Kidney epithelial cell (primary cell): ENCODE measurements around the gene PLXNB2. TPM values are rescaled to one million over a fixed set of nuclear protein-coding genes. Genes with fewer than 3 reads are reported as not detected.

Source experiments
- DNase-seq: peaks from one replicate; pipeline ENCODE4 v3.0.0-alpha.2; 2010; ENCODE audit warnings: low read depth
- H3K27me3 ChIP-seq: 2 replicates; pipeline ENCODE4 v1.6.0; 2011; ENCODE audit warnings: low read length; ENCODE audit not compliant: control insufficient read depth, insufficient read depth
- H3K36me3 ChIP-seq: 2 replicates; pipeline ENCODE4 v1.5.1; 2011; ENCODE audit warnings: low read length; ENCODE audit not compliant: control insufficient read depth, insufficient read depth
- H3K4me3 ChIP-seq: 2 replicates; pipeline ENCODE4 v1.5.1; 2011; ENCODE audit warnings: low read depth, mild to moderate bottlenecking, control low read depth, low read length
- CTCF ChIP-seq: IDR thresholded peaks from 2 replicates; pipeline ENCODE4 v1.5.1; 2011; ENCODE audit warnings: mild to moderate bottlenecking, moderate library complexity, low read length, control low read depth, inconsistent platforms; ENCODE audit not compliant: insufficient read depth, poor library complexity, severe bottlenecking
- total RNA-seq: library from RNA; depleted of rRNA; stranded (reverse); fragments of >200 nt; gene quantifications from 2 replicates; pipeline ENCODE4 v1.2.3, GENCODE V29; 2015

PLXNB2 gene
- total RNA-seq, 1 donor from 2014 or later = 251 TPM

GRCh38 chr22:50286701-50287318, 20.6 kb downstream of the PLXNB2 start:
- no peak for TF ChIP-seq CTCF
- Histone ChIP-seq H3K27me3 (no peaks in the 10 kb centered on the region), H3K36me3 (peaks cover 6% of the 10 kb centered on the region), H3K4me3 (no peak overlapping the region)
- DNase-seq = no peak

GRCh38 chr22:50286275-50286674, 21.2 kb downstream of the PLXNB2 start:
- H3K4me3 ChIP-seq = no peak overlapping the region
- H3K27me3 ChIP-seq = no peaks in the 10 kb centered on the region
- peaks cover 5% of the 10 kb centered on the region for H3K36me3 ChIP-seq
- no peak for TF ChIP-seq CTCF
- no peak for DNase-seq

GRCh38 chr22:50285568-50286229, 21.7 kb downstream of the PLXNB2 start:
- no peaks in the 10 kb centered on the region for H3K27me3 ChIP-seq
- TF ChIP-seq CTCF = no peak
- H3K36me3 ChIP-seq = peaks cover 6% of the 10 kb centered on the region

GRCh38 chr22:50284479-50284878, 23.0 kb downstream of the PLXNB2 start:
- peaks cover 6% of the 10 kb centered on the region for H3K36me3 ChIP-seq
- H3K4me3 ChIP-seq = no peak overlapping the region
- TF ChIP-seq CTCF = no peak
- DNase-seq = no peak
- no peaks in the 10 kb centered on the region for H3K27me3 ChIP-seq

More at GRCh38 chr22:50285568-50286229, 21.7 kb downstream of the PLXNB2 start:
- DNase-seq = no peak
- H3K4me3 ChIP-seq = no peak overlapping the region

- peaks cover 6% of the 10 kb centered on the region for H3K36me3 ChIP-seq
- no peak for TF ChIP-seq CTCF
- H3K4me3 ChIP-seq = no peak overlapping the region
- no peaks in the 10 kb centered on the region for H3K27me3 ChIP-seq
- DNase-seq = no peak
Measured at GRCh38 chr22:50283821-50284220, 23.6 kb downstream of the PLXNB2 start.
